ENCODE measurements around the gene EED.

EED gene, protein sequence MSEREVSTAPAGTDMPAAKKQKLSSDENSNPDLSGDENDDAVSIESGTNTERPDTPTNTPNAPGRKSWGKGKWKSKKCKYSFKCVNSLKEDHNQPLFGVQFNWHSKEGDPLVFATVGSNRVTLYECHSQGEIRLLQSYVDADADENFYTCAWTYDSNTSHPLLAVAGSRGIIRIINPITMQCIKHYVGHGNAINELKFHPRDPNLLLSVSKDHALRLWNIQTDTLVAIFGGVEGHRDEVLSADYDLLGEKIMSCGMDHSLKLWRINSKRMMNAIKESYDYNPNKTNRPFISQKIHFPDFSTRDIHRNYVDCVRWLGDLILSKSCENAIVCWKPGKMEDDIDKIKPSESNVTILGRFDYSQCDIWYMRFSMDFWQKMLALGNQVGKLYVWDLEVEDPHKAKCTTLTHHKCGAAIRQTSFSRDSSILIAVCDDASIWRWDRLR

DNA sequence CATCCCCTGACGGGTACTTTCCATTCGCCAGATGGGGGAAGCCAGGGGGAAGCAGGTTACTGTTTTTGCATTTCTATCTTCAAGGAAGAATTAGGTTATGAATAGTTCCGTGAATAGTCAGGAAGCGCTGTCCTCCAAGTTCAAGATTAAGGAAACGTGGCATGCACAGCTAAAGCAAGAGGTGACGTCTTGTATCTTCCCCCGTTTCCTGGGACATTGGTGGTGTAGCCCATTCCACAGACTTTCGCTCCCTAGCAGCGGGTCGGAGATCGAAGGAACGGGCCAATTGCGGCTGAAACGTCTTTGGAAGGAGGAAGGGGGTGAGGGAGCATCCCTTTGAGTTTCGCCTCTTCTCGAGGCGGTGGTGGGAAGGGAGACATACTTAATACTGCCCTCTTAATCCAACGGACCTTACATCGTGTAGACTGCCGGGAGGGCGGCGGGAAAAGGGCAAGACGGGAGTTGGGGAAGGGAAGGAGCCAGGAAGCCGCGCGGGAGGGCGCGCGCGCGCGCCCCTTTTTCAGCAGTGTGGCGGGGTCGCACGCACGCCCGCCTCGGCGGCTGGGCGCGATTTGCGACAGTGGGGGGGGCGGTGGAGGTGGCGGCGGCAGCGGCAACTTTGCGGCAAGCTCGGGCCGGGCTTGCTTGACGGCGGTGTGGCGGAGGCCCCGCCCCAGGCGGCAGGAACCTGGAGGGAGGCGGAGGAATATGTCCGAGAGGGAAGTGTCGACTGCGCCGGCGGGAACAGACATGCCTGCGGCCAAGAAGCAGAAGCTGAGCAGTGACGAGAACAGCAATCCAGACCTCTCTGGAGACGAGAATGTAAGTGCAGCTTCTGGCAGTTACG lies at the start of gene EED:
TSS of gene EED (plus strand) at position 232 of the 847 bp plus-strand sequence. CDS start at position 709, 477 bp downstream.
- DNase-seq: peak; percentile 85 to 93 (median 90)

DNA sequence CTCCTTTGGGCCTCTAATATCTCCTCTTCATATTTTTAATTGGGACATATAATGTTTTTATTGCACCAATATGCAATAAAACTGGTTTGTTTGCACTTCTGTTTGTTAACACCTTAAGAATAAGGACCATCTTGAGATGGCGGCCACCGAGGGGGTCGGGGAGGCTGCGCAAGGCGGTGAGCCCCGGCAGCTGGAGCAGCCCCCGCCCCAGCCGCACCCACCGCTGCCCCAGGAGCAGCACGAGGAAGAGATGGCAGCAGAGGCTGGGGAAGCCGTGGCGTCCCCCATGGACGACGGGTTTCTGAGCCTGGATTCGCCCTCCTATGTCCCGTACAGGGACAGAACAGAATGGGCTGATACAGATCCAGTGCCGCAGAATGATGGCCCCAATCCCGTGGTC lies 49.6 kb upstream of the EED start:
- no peak for DNase-seq

DNA sequence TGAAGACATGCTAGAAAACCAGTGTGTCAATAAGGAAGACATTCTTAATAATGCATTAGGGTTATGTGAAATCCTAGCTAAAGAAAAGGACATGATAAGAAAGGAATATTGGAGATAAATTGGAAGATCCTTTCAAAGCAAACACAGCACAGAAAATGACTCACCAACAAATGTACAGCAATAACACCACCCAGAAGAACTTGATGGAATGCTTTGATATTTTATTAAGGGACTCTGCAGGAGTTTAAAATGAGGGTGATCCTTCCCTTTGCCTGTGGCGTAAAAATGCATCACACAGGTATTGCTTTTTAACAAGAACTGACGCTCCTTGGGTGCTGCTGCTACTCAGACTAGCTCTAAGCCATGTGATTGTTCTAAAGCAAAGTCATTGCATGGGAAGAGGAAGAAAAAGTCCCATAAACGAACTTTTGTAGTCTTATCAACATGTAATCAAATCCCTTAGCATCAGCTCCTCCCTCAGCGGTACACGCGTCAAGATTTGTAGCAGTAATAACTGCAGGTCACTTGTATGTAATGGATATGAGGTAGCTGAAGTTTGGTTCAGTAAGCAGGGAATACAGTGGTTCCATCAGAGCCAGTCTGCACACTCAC lies 48.4 kb upstream of the EED start:
- DNase-seq: no peak

DNA sequence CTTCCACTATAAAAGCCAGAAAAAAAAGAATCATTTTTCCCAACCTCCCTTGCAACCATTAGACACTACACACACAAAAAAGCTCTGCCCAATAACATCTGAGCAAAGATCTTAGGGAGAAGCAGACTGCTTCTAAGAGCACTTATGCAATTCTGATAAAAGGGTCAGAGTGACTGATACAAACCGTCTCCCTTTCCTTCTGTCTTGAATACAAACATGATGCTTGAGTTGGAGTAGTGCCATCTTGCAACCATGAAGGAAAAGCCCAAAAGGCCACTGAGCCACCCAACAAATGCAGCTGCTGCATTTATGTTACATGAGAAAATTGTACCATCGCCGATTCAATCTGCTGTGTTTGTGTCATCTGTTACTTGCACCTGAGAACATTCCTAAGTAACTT lies 47.6 kb upstream of the EED start:
- no peak for DNase-seq

DNA sequence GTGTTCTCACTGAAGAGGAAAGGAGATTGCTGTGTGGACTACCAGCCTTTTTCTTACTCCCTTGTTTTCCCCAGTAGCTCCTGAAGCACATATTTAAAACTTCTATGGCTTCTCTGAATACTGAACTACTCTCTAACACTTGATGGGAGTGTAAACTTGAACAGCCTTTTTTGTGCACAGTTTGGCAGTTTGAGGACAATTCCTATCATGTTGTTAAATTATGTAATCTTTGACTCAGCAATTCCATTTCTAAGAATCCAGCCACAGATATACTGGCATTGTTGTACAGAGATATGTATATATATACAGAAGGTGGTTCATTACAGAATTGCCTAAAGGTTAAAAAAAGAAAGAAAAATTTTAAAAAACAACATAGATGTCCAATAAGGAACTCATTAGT lies 47.1 kb upstream of the EED start:
- no peak for DNase-seq

DNA sequence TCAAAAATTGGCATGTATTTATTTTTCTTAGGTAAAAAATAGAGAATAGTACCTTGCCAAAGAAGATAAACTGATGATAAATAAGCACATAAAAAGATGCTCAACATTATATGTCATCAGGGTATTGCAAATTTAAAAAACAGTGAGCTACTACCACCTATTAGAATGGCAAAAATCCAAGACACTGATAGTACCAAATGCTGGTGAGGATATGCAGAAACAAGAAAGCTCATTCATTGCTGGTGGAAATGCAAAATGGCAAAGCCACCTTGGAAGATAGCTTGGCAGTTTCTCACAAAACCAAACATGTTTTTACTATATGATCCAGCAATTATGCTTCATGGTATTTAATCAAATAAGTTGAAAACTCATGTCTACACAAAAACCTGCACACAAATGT lies 46.4 kb upstream of the EED start:
- DNase-seq: no peak

DNA sequence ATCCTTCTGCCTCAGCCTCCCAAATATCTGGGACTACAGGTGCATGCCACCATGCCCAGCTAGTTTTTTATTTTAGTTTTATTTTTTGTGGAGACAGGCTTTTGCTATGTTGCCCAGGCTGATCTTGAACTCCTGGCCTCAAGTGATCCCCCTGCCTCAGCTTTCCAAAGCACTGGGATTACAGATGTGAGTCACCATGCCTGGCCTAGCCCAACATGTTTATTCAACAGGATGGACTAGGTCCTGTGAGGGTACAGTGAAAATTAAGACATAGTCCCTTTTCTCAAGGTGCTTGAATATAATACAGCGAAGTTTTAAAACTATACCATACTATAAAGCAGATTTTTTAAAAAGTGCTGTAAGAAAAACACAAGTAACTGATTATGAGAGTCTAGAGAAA lies 45.2 kb upstream of the EED start:
- DNase-seq: no peak

DNA sequence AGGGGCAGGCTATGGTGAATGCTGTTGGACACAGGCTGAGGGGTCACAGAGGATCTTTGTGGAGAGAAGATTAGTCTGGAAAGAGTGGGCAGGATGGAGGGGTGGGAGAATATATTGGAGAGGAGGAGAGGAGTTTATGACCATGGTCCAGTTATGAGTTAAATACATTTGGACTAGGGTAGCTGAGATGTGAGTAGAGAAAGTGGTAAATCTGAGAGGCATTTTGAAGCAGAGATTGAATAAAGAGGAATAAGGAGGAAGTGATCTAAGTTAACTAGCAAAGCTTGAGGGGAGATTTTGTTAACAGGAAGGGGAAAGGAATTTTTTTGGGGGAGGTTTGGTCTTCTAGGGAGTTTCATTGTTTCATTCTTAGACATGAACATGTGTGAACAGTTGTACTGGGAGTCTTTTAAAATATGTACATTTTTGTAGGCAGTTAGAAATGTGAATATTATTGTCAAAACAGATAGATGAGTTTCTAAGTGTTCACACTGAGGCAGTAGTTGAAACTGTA lies 43.1 kb upstream of the EED start:
- DNase-seq: no peak

DNA sequence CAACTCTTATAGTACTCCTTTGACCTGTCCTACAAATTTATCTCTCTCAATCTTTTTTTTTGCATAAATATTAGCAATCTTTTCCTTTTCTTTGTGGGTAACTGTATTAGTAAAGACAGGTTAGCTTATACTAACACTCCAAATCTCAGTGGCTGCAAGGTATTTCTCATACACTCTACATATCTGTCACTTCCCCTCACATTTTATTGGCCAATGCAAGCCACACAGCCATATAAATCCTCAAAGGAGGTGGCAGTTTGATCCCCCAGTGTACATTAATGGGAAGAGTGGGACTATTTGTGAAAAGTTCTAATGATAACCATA lies 42.6 kb upstream of the EED start:
- DNase-seq: peak in 1 of 6 experiments; percentile 45

DNA sequence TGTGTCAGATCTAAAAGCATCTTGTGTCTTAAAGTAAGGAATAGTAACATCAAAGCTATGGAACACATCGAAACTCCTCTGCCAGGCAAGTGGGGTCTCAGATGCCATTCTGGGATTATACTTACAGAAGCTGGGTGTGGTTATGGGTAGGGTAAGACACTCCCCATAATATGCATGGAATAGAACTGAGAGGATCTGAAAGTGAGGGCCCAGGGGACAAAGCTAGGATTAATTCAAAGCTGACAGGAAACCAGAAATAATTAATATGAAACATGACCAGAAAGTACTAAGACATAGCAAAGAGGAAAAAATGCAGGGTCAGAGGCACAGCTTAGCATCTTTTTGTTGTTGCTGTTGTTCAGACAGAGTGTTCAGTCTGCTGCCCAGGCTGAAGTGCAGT lies 40.2 kb upstream of the EED start:
- DNase-seq: no peak

DNA sequence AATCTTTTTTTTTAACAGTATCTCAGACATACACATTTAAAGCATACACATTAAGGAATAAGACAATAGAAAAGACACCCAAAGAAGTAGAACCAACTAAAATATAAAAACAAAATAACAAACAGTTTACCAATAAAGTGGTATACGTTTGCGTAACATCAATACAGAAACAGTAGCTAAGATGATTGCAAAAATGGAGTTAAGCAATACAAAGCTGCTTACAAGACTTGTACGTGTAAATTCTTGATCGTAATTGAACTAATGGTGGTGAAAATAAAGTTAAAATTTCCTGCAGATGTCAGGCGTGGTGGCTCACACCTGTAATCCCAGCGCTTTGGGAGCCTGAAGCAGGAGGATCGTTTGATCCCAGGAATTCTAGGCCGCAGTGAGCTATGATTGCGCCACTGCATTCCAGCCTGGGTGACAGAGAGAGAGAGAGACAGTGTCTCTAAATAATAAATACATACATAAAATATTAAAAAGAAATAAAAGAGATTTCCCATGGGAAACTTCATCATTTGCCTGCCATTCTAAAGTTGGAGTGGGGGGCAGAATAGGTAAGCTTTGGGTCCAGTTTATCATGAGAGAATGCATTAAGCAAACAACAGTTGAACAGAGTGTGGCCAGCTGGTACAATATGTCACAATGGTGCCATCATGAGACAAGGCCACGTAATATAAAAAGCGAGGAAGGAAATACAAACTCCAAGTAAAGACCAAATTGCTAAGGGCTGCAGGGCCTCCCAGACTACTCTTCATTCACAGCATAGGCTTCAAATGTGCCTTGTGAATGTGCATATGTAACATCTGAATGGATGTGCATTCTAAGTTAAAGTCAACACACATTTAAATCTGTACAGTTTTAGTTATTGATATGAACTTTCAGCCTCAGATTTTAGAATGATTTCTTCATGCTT lies 38.9 kb upstream of the EED start:
- DNase-seq: no peak

DNA sequence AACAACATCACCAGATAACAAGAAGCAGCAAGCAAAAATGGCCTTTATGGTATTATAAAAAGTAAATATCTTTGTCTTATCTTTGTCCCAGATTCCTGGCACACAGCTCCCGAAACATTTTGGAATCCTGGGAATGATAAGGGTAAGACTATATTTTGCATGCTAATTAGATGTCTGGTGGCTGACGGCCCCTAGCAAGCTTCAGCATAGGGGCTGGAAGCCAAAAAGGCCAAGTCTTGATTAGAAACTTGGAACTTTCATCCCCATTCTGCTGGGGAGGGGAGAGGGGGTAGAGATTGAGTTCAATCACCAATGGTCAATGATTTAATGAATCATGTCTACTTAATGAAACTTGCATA lies 38.2 kb upstream of the EED start:
- DNase-seq: no peak

DNA sequence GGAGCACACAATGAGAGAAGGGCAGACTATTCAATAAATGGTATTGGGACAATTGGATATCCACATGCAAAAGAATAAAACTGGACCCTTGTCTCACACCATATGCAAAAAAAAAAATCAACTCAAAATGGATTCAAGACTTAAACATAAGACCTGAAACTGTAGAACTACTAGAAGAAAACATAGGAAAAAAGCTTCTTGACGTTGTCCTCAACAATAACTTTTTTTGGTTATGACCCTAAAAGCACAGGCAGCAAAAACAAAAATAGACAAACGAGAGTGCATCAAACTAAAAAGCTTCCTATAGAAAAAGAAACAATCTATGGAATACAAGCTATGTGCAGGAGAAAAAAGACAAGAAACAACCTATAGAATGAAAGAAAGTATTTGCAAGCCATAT lies 37.1 kb upstream of the EED start:
- DNase-seq: no peak

DNA sequence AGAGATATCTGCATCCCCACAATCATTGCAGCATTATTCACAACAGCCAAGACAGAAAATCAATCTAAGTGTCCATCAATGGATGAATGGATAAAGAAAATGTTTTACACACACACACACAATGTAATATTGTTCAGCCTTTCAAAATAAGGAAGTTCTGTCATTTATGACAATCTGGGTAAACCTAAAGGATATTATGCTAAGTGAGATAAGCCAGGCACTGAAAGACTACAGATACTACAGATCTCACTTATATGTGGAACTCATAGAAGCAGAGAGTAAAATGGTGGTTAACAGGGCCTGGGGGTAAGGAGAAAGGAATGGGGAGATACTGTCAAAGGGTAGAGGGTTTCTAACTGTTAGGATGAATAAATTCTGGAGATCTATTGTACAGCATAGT lies 36.0 kb upstream of the EED start:
- DNase-seq: no peak

DNA sequence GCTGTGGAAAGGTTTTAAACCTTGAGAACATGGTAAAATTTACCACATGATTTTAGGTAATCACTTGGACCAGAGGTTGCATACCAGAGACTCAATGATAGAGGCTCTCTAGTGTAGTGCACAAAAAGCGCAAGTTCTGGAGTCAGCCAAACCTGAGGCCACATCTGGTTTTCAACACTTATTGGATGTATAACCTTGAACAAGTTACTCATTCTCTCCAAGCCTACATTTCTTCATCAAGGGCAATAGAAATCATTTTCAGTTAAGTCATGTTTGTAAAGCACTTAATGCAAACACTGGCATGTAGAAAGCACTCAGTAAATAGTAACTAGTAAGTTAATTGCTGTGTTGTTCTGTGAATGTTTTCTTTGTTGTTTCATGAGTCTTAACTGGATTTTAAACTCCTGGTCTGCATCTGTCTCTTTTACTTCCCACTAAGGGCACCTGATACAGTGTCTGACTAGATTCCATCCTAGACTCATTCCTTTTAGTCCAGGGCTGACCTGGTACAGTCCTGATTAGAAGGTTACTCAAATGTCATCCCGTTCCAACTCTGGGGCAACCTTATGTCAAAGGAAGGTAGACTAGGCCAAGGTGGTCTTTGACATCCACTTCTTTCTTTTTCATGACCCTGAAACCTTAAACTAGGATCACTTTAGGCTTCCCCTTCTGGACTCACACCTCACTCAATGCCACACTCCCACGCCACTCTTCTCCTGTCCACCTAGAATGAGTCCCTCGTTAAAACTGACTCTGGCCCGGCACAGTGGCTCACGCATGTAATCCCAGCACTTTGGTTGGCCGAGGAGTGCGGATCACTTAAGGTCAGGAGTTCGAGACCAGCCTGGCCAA lies 34.5 kb upstream of the EED start:
- no peak for DNase-seq

DNA sequence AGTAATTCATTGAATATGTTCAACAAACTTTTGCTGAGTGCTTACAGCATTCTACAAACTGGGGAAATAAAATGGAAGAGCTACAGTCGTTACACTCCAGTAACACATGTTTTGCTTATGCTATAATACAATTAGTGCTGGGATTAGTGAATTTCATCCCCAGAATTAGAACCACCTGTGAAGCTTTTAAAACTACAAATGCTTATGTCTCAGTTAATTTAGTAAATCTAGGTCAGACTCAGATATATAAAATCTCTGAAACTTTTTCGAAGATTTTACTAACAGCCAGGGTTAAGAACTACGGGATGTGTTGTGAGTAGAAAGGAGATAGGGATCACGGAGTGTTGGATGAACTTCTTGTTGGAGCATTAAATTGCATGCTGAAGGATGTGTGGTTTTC lies 33.7 kb upstream of the EED start:
- DNase-seq: no peak

DNA sequence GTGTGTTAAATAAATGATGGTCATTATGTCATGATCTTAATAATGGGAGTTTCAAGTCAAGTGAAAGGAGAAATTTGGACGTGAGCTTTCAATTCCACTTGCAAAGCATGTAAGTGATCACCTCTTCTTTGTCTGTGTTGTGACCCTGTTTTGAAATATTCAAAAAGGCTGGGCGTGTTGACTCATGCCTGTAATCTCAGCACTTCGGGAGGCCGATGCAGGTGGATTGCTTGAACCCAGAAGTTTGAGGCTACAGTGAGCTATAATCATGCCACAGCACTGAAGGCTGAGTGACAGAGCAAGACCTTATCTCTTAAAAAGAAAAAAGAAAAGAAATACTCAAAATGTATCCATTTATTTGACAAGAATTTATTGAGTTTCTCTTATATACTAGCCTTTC lies 32.9 kb upstream of the EED start:
- DNase-seq: no peak

DNA sequence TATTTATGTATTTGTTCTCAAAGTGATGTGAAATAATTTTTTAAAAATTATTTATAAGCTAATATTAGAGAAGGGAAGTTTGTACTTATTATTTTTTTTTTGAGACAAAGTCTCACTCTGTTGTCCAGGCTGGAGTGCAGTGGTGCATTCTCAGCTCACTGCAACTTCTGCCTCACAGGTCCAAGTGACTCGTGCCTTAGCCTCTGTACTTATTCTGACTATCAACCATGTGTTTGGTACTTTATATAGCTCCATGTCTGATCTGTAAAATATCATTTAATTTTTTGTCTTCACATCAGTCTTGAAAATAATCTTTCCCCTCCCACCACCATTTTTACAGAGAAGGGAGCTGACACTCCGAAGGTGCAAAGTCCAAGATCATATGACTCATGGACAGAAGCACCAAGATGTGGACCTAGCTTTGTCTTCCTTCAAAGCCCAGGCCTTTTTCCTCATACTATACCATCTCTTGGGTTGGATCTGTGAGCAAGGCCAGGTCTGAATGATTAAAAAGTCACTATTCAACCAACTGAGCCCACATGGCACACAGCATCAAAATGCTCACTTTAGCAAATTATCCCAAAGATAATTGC lies 32.4 kb upstream of the EED start:
- no peak for DNase-seq

DNA sequence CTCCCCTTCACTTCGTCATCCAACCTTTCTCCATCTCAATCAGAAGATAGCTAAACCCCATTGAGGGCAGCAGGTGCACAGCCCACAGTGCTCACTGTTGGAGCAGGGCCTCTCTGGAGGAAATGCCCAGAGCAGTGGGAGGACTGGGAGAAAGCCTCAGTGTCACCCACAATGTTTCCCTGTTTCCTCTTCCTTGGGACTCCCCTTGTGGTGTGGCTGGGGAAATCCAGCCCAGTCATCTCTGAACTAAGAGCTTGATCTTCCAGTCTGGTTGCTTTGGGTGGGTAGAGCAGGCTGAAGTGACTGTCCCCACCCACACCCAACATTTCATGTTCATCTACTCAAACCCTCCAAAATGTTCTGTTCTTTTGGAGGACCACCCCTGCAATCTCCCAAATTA lies 29.8 kb upstream of the EED start:
- DNase-seq: no peak

DNA sequence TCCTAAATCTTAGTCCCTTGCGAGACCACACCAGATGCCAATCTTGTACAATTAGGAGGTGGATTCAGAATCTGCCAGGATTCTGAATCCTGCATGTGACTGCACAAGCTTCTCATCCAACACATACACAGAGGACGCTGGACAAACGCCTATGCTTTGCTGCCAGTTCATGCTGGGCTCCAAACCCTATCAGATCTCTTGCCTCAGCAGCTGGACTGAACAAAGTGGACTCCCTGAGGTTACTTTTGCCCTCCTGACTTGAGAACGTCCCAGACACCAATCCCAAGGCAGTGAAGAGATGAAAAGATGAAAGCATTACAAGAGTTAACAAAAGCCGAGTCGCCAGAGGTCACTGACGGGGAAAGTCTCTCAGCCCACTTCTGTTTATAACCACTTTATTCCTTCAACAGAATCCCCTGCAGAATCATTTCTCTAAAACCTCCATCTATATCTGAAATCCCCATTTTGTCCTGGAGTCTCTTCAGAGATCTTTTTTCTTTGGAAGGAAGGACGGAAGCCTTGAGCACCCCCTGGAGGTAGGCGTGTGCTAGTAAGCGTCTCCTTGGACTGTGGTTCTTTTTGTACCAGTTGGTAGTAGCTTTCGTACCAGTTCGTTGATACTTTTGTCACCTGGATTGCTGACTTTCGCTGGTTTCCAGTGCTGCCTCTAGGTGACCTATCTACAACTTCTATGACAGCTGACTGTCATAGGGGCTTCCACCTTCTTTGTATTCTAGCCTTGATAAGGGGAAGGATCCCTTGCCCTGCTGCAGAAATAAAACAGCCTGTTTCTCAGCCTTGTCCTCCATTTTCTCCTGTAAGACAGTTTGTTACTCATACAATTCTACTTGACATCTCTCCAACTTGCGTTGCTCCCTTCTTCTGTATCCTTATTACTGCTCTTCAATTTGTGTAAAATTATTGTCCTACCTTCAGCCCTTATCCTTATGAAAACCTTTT lies 26.1 kb upstream of the EED start:
- DNase-seq: peak in 4 of 6 experiments; percentile 2 to 34 (median 24)

Measured in stimulated activated naive CD4-positive, alpha-beta T cell (primary cell).